HEK293 (cell line): ENCODE measurements around the gene RHOT2.

Experiments used
- KLF8 ChIP-seq: fragments of 450-650 bp; formaldehyde crosslinking; IDR thresholded peaks from 2 replicates; pipeline ENCODE4 v1.5.1; 2016; ENCODE audit warnings: missing biosample characterization, missing genetic modification characterization
- RBAK ChIP-seq: fragments of 450-650 bp; formaldehyde crosslinking; IDR thresholded peaks from 2 replicates; pipeline ENCODE4 v1.5.1; 2016; ENCODE audit warnings: missing biosample characterization, missing genetic modification characterization
- SCRT2 ChIP-seq: fragments of 450-650 bp; formaldehyde crosslinking; IDR thresholded peaks from 2 replicates; pipeline ENCODE4 v1.5.1; 2016; ENCODE audit warnings: missing biosample characterization, missing genetic modification characterization
- SETDB1 ChIP-seq: IDR thresholded peaks from one replicate; pipeline ENCODE4 v1.6.1; 2017; ENCODE audit warnings: mild to moderate bottlenecking, low read length, moderate library complexity, mixed read lengths; ENCODE audit not compliant: insufficient read length
- TCF7L2 ChIP-seq: IDR thresholded peaks from 2 replicates; pipeline ENCODE4 v1.6.1; 2011; ENCODE audit warnings: low read depth, mild to moderate bottlenecking, inconsistent platforms, low read length, moderate library complexity, borderline replicate concordance
- ZFP37 ChIP-seq: fragments of 450-650 bp; formaldehyde crosslinking; IDR thresholded peaks from 2 replicates; pipeline ENCODE4 v1.5.1; 2016; ENCODE audit warnings: missing biosample characterization, missing genetic modification characterization
- ZNF121 ChIP-seq: fragments of 450-650 bp; formaldehyde crosslinking; IDR thresholded peaks from 2 replicates; pipeline ENCODE4 v1.5.1; 2016; ENCODE audit warnings: missing biosample characterization, missing genetic modification characterization
- ZNF155 ChIP-seq: fragments of 450-650 bp; formaldehyde crosslinking; IDR thresholded peaks from 2 replicates; pipeline ENCODE4 v1.5.1; 2016; ENCODE audit warnings: missing biosample characterization, missing genetic modification characterization
- ZNF16 ChIP-seq: fragments of 450-650 bp; formaldehyde crosslinking; IDR thresholded peaks from 2 replicates; pipeline ENCODE4 v1.5.1; 2016; ENCODE audit warnings: low read depth, missing biosample characterization, missing genetic modification characterization
- ZNF214 ChIP-seq: fragments of 450-650 bp; formaldehyde crosslinking; IDR thresholded peaks from 2 replicates; pipeline ENCODE4 v1.5.1; 2017; ENCODE audit warnings: missing biosample characterization, mild to moderate bottlenecking, missing genetic modification characterization, borderline replicate concordance
- ZNF221 ChIP-seq: fragments of 450-650 bp; formaldehyde crosslinking; IDR thresholded peaks from 2 replicates; pipeline ENCODE4 v1.5.1; 2017; ENCODE audit warnings: missing biosample characterization, missing genetic modification characterization, borderline replicate concordance
- ZNF354C ChIP-seq: fragments of 450-650 bp; formaldehyde crosslinking; IDR thresholded peaks from 2 replicates; pipeline ENCODE4 v1.5.1; 2016; ENCODE audit warnings: missing biosample characterization, missing genetic modification characterization, low read depth, borderline replicate concordance
- ZNF416 ChIP-seq: fragments of 450-650 bp; formaldehyde crosslinking; IDR thresholded peaks from 2 replicates; pipeline ENCODE4 v1.5.1; 2016; ENCODE audit warnings: missing biosample characterization, missing genetic modification characterization
- ZNF549 ChIP-seq: fragments of 450-650 bp; IDR thresholded peaks from 2 replicates; pipeline ENCODE4 v1.5.1; 2018; ENCODE audit warnings: missing biosample characterization, missing genetic modification characterization, mild to moderate bottlenecking, inconsistent platforms, moderate library complexity
- ZNF558 ChIP-seq: fragments of 450-650 bp; formaldehyde crosslinking; IDR thresholded peaks from 2 replicates; pipeline ENCODE4 v1.5.1; 2016; ENCODE audit warnings: missing biosample characterization, missing genetic modification characterization
- ZNF560 ChIP-seq: fragments of 450-650 bp; formaldehyde crosslinking; IDR thresholded peaks from 2 replicates; pipeline ENCODE4 v1.5.1; 2017; ENCODE audit warnings: missing biosample characterization, missing genetic modification characterization, borderline replicate concordance
- ZNF610 ChIP-seq: fragments of 450-650 bp; formaldehyde crosslinking; IDR thresholded peaks from 2 replicates; pipeline ENCODE4 v1.5.1; 2016; ENCODE audit warnings: missing biosample characterization, missing genetic modification characterization, borderline replicate concordance
- ZNF623 ChIP-seq: fragments of 450-650 bp; formaldehyde crosslinking; IDR thresholded peaks from 2 replicates; pipeline ENCODE4 v1.5.1; 2016; ENCODE audit warnings: missing biosample characterization, missing genetic modification characterization
- ZNF626 ChIP-seq: fragments of 450-650 bp; sonication (Bioruptor Pico); formaldehyde crosslinking; IDR thresholded peaks from 2 replicates; pipeline ENCODE4 v1.5.1; 2018; ENCODE audit warnings: missing biosample characterization, missing genetic modification characterization, inconsistent platforms
- ZNF664 ChIP-seq: fragments of 450-650 bp; formaldehyde crosslinking; IDR thresholded peaks from 2 replicates; pipeline ENCODE4 v1.5.1; 2016; ENCODE audit warnings: missing biosample characterization, missing genetic modification characterization
- ZNF76 ChIP-seq: fragments of 450-650 bp; formaldehyde crosslinking; IDR thresholded peaks from 2 replicates; pipeline ENCODE4; 2016; ENCODE audit warnings: low read depth, missing biosample characterization, missing genetic modification characterization, borderline replicate concordance
- ZNF776 ChIP-seq: fragments of 450-650 bp; formaldehyde crosslinking; IDR thresholded peaks from 2 replicates; pipeline ENCODE4 v1.5.0; 2017; ENCODE audit warnings: missing biosample characterization, missing genetic modification characterization, borderline replicate concordance
- ZNF777 ChIP-seq: fragments of 450-650 bp; formaldehyde crosslinking; IDR thresholded peaks from 2 replicates; pipeline ENCODE4 v1.5.1; 2017; ENCODE audit warnings: missing biosample characterization, missing genetic modification characterization, borderline replicate concordance
- ZNF843 ChIP-seq: fragments of 450-650 bp; formaldehyde crosslinking; IDR thresholded peaks from 2 replicates; pipeline ENCODE4 v1.5.1; 2016; ENCODE audit warnings: missing biosample characterization, missing genetic modification characterization
- ZSCAN30 ChIP-seq: fragments of 450-650 bp; IDR thresholded peaks from 2 replicates; pipeline ENCODE4 v1.5.1; 2018; ENCODE audit warnings: missing biosample characterization, mild to moderate bottlenecking, missing genetic modification characterization, moderate library complexity
- TF ChIP-seq, protein P1 (sequence below): fragments of 450-650 bp; formaldehyde crosslinking; IDR thresholded peaks from 2 replicates; pipeline ENCODE4 v1.5.1; 2016; ENCODE audit warnings: missing biosample characterization, missing genetic modification characterization
- TF ChIP-seq, protein P2 (sequence below): fragments of 450-650 bp; formaldehyde crosslinking; IDR thresholded peaks from 2 replicates; pipeline ENCODE4 v1.5.1; 2016; ENCODE audit warnings: missing biosample characterization, missing genetic modification characterization
- TF ChIP-seq, protein P3 (sequence below): fragments of 450-650 bp; formaldehyde crosslinking; IDR thresholded peaks from 2 replicates; pipeline ENCODE4 v1.5.1; 2016; ENCODE audit warnings: missing biosample characterization, missing genetic modification characterization
- TF ChIP-seq, protein P4 (sequence below): fragments of 450-650 bp; IDR thresholded peaks from 2 replicates; pipeline ENCODE4 v1.5.1; 2018; ENCODE audit warnings: missing biosample characterization, mild to moderate bottlenecking, missing genetic modification characterization
- TF ChIP-seq, protein P5 (sequence below): sonication (generic); formaldehyde crosslinking; IDR thresholded peaks from 2 replicates; pipeline ENCODE4 v1.8.1; 2022; ENCODE audit warnings: mild to moderate bottlenecking, moderate library complexity, missing genetic modification reagents
- TF ChIP-seq, protein P6 (sequence below): fragments of 450-650 bp; formaldehyde crosslinking; IDR thresholded peaks from 2 replicates; pipeline ENCODE4 v1.5.1; 2016; ENCODE audit warnings: missing biosample characterization, missing genetic modification characterization, low read depth

Gene RHOT2

DNA sequence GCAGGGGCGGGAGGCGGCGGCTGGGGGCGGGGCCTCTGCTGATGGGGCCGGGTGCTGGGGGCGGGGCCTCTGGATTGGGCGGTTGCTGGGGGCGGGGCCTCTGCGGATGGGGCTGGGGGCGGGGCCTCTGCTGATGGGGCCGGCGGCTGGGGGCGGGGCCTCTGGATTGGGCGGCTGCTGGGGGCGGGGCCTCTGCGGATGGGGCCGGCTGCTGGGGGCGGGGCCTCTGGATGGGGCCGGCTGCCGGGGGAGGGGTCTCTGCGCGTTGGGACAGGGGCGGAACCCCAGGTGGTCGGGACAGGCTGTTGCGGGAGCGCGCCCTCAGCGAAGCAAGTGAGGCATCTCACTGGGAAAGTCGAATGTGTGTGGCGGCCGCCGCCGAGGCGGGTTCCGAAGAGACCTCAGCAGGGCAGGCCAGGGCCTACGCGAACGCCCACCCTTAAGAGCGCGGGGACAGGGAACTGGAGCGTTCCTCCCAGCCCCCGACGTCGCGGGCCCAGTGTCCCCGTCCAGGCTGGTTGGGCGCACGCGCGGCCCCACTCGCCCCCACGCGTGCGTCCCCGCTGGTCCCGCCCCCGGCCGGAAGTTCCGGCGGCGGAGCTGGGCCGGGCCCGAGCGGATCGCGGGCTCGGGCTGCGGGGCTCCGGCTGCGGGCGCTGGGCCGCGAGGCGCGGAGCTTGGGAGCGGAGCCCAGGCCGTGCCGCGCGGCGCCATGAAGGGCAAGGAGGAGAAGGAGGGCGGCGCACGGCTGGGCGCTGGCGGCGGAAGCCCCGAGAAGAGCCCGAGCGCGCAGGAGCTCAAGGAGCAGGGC, 12.1 kb downstream of the RHOT2 start, which contains the start of gene STUB1 (continued):
- TF ChIP-seq, protein P1, sequence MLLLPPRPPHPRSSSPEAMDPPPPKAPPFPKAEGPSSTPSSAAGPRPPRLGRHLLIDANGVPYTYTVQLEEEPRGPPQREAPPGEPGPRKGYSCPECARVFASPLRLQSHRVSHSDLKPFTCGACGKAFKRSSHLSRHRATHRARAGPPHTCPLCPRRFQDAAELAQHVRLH (tag by site-specific recombination), result no peak
- TF ChIP-seq ZNF777 (tag by site-specific recombination), result peak; percentile 81; the same call in 1 of the 2 replicates
- TF ChIP-seq ZNF221 (tag by site-specific recombination), result no peak
- peak; percentile 62; the same call in 1 of the 2 replicates for TF ChIP-seq ZNF610 (tag by site-specific recombination)
- no peak for TF ChIP-seq ZNF121
- TF ChIP-seq, protein P2, sequence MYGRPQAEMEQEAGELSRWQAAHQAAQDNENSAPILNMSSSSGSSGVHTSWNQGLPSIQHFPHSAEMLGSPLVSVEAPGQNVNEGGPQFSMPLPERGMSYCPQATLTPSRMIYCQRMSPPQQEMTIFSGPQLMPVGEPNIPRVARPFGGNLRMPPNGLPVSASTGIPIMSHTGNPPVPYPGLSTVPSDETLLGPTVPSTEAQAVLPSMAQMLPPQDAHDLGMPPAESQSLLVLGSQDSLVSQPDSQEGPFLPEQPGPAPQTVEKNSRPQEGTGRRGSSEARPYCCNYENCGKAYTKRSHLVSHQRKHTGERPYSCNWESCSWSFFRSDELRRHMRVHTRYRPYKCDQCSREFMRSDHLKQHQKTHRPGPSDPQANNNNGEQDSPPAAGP (tag by site-specific recombination), result peak; percentile 44; the same call in 1 of the 2 replicates
- no peak for TF ChIP-seq SCRT2
- no peak for TF ChIP-seq ZFP37 (tag by site-specific recombination)
- TF ChIP-seq ZNF354C (tag by site-specific recombination), result no peak
- TF ChIP-seq ZNF155 (tag by site-specific recombination), result no peak
- TF ChIP-seq ZNF549, result no peak
- no peak for TF ChIP-seq SETDB1
- TF ChIP-seq ZNF843 (tag by site-specific recombination), result peak; percentile 67
- TF ChIP-seq, protein P3, sequence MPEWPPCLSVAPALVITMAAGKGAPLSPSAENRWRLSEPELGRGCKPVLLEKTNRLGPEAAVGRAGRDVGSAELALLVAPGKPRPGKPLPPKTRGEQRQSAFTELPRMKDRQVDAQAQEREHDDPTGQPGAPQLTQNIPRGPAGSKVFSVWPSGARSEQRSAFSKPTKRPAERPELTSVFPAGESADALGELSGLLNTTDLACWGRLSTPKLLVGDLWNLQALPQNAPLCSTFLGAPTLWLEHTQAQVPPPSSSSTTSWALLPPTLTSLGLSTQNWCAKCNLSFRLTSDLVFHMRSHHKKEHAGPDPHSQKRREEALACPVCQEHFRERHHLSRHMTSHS (tag by site-specific recombination), result no peak
- TF ChIP-seq, protein P4, sequence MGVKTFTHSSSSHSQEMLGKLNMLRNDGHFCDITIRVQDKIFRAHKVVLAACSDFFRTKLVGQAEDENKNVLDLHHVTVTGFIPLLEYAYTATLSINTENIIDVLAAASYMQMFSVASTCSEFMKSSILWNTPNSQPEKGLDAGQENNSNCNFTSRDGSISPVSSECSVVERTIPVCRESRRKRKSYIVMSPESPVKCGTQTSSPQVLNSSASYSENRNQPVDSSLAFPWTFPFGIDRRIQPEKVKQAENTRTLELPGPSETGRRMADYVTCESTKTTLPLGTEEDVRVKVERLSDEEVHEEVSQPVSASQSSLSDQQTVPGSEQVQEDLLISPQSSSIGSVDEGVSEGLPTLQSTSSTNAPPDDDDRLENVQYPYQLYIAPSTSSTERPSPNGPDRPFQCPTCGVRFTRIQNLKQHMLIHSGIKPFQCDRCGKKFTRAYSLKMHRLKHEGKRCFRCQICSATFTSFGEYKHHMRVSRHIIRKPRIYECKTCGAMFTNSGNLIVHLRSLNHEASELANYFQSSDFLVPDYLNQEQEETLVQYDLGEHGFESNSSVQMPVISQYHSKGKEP, result no peak
- TF ChIP-seq, protein P5, sequence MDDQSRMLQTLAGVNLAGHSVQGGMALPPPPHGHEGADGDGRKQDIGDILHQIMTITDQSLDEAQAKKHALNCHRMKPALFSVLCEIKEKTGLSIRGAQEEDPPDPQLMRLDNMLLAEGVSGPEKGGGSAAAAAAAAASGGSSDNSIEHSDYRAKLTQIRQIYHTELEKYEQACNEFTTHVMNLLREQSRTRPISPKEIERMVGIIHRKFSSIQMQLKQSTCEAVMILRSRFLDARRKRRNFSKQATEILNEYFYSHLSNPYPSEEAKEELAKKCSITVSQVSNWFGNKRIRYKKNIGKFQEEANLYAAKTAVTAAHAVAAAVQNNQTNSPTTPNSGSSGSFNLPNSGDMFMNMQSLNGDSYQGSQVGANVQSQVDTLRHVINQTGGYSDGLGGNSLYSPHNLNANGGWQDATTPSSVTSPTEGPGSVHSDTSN (CRISPR knock-in tag), result no peak
- no peak for TF ChIP-seq TCF7L2
- no peak for TF ChIP-seq ZNF626 (tag by site-specific recombination)
- no peak for TF ChIP-seq ZNF623 (tag by site-specific recombination)
- TF ChIP-seq RBAK (tag by site-specific recombination), result no peak
- TF ChIP-seq ZNF558 (tag by site-specific recombination), result no peak
- TF ChIP-seq, protein P6, sequence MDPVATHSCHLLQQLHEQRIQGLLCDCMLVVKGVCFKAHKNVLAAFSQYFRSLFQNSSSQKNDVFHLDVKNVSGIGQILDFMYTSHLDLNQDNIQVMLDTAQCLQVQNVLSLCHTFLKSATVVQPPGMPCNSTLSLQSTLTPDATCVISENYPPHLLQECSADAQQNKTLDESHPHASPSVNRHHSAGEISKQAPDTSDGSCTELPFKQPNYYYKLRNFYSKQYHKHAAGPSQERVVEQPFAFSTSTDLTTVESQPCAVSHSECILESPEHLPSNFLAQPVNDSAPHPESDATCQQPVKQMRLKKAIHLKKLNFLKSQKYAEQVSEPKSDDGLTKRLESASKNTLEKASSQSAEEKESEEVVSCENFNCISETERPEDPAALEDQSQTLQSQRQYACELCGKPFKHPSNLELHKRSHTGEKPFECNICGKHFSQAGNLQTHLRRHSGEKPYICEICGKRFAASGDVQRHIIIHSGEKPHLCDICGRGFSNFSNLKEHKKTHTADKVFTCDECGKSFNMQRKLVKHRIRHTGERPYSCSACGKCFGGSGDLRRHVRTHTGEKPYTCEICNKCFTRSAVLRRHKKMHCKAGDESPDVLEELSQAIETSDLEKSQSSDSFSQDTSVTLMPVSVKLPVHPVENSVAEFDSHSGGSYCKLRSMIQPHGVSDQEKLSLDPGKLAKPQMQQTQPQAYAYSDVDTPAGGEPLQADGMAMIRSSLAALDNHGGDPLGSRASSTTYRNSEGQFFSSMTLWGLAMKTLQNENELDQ (tag by site-specific recombination), result no peak
- no peak for TF ChIP-seq ZNF664 (tag by site-specific recombination)
- no peak for TF ChIP-seq ZNF16 (tag by site-specific recombination)
- TF ChIP-seq KLF8 (tag by site-specific recombination), result peak; percentile 70
- peak; percentile 55; the same call in 1 of the 2 replicates for TF ChIP-seq ZNF76 (tag by site-specific recombination)
- TF ChIP-seq ZNF416 (tag by site-specific recombination), result no peak
- no peak for TF ChIP-seq ZSCAN30
- no peak for TF ChIP-seq ZNF776 (tag by site-specific recombination)
- no peak for TF ChIP-seq ZNF214
- no peak for TF ChIP-seq ZNF560
